Type B pancreatic cell (in vitro differentiated cells): ENCODE results near the gene DDI1. TPM values are rescaled to one million over a fixed set of nuclear protein-coding genes. Genes with fewer than 3 reads are reported as not detected.

ENCODE experiments used
- DNase-seq: peaks from one replicate; pipeline ENCODE4 v3.0.0; 2021; ENCODE audit warnings: mixed read lengths; ENCODE audit not compliant: unreplicated experiment; ENCODE audit errors: extremely low spot score
- H3K27ac Mint-ChIP-seq: 2 replicates; pipeline ENCODE4 v1.8.0; 2021; ENCODE audit warnings: mild to moderate bottlenecking, mixed read lengths
- H3K27me3 Mint-ChIP-seq: 2 replicates; pipeline ENCODE4 v1.8.0; 2021; ENCODE audit warnings: mixed read lengths
- H3K36me3 Mint-ChIP-seq: 2 replicates; pipeline ENCODE4 v1.8.0; 2021; ENCODE audit warnings: mixed read lengths
- H3K4me1 Mint-ChIP-seq: one replicate; pipeline ENCODE4 v1.8.0; 2021; ENCODE audit warnings: mixed read lengths; ENCODE audit not compliant: unreplicated experiment
- H3K4me3 Mint-ChIP-seq: 2 replicates; pipeline ENCODE4 v1.8.0; 2021; ENCODE audit warnings: mild to moderate bottlenecking, mixed read lengths
- H3K9me3 Mint-ChIP-seq: 2 replicates; pipeline ENCODE4 v1.8.0; 2021; ENCODE audit warnings: mixed read lengths
- total RNA-seq: library from RNA; stranded (reverse); gene quantifications from 2 replicates; pipeline ENCODE4 v1.2.1, GENCODE V29; 2021; ENCODE audit warnings: low replicate concordance
- TF ChIP-seq, protein P1 (sequence below): fragments of 200-600 bp; sonication (generic); conservative IDR thresholded peaks from 2 replicates; pipeline ENCODE4 v1.5.0; 2021; ENCODE audit warnings: antibody characterized with exemption, mild to moderate bottlenecking

Gene DDI1
- total RNA-seq, 1 donor from 2014 or later = not detected

DNA sequence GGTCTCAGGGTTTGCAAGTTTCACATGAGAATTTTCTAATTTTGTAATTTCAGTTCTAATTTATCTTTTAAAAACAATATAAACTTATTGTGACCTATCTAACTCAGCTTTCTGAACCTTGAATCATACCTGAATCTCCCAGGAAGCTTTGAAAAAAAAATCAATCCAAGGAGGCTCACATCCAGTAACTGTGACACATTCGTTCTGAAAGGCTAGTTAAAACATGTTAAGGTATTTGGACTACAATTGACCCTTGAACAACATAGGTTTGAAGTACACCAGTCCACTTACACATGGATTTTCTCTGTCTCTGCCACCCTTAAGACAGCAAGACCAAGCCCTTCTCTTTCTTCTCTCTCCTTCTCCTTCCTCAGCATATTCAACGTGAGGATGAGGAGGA lies 40.0 kb downstream of the DDI1 start:
- H3K4me1 Mint-ChIP-seq = no peaks in the 10 kb centered on the region
- no peak overlapping the region for H3K4me3 Mint-ChIP-seq
- H3K9me3 Mint-ChIP-seq = no peaks in the 10 kb centered on the region
- no peak overlapping the region for H3K27ac Mint-ChIP-seq
- TF ChIP-seq, protein P1, sequence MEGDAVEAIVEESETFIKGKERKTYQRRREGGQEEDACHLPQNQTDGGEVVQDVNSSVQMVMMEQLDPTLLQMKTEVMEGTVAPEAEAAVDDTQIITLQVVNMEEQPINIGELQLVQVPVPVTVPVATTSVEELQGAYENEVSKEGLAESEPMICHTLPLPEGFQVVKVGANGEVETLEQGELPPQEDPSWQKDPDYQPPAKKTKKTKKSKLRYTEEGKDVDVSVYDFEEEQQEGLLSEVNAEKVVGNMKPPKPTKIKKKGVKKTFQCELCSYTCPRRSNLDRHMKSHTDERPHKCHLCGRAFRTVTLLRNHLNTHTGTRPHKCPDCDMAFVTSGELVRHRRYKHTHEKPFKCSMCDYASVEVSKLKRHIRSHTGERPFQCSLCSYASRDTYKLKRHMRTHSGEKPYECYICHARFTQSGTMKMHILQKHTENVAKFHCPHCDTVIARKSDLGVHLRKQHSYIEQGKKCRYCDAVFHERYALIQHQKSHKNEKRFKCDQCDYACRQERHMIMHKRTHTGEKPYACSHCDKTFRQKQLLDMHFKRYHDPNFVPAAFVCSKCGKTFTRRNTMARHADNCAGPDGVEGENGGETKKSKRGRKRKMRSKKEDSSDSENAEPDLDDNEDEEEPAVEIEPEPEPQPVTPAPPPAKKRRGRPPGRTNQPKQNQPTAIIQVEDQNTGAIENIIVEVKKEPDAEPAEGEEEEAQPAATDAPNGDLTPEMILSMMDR = no peak
- H3K36me3 Mint-ChIP-seq = no peaks in the 10 kb centered on the region
- no peak for DNase-seq
- H3K27me3 Mint-ChIP-seq = no peaks in the 10 kb centered on the region

- Mint-ChIP-seq H3K27ac (no peak overlapping the region), H3K27me3 (no peaks in the 10 kb centered on the region), H3K4me1 (no peaks in the 10 kb centered on the region), H3K9me3 (no peaks in the 10 kb centered on the region), H3K4me3 (no peak overlapping the region), H3K36me3 (no peaks in the 10 kb centered on the region)
- TF ChIP-seq, protein P1 = no peak
- DNase-seq = no peak
These were observed 41.8 kb downstream of the DDI1 start for GRCh38 chr11:104078245-104078644.

DNA sequence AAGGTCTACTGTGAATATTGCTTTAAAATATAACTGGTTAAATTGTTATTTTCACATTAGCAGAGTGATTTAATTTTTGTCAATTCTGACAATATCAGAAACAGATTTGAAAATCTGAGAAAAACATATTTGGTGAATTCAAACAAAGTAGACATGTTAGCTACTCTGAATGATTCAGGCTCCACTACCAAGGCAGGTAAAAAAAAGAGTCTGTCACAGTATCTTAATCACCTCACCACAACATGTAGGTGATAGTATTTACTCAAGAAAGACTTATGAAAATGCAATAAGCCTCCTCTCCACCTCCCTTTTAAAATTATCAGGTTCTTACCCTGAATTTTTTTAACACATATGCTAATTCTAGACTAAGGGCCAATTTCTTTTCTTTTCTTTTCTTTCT lies 42.6 kb downstream of the DDI1 start:
- H3K4me3 Mint-ChIP-seq = no peak overlapping the region
- TF ChIP-seq, protein P1 = no peak
- no peaks in the 10 kb centered on the region for H3K4me1 Mint-ChIP-seq
- no peaks in the 10 kb centered on the region for H3K27me3 Mint-ChIP-seq
- H3K9me3 Mint-ChIP-seq = no peaks in the 10 kb centered on the region
- no peak overlapping the region for H3K27ac Mint-ChIP-seq
- H3K36me3 Mint-ChIP-seq = no peaks in the 10 kb centered on the region
- DNase-seq = no peak

- no peak overlapping the region for H3K27ac Mint-ChIP-seq
- no peaks in the 10 kb centered on the region for H3K27me3 Mint-ChIP-seq
- H3K9me3 Mint-ChIP-seq = no peaks in the 10 kb centered on the region
- peaks cover 3% of the 10 kb centered on the region for H3K4me1 Mint-ChIP-seq
- DNase-seq = no peak
- TF ChIP-seq, protein P1 = no peak
- no peaks in the 10 kb centered on the region for H3K36me3 Mint-ChIP-seq
- no peak overlapping the region for H3K4me3 Mint-ChIP-seq
These were observed 50.2 kb downstream of the DDI1 start for GRCh38 chr11:104086621-104087020.

Other genes starting within 250 kb of the DDI1 start
- gene PDGFD, start 127.5 kb downstream of the DDI1 start, total RNA-seq = 17.8 and 27.9 TPM in 2 replicates